KBM-7 (cell line): ENCODE measurements around the gene KCNJ14.

Experiments
- DNase-seq: peaks from one replicate; pipeline ENCODE4 v3.0.0-alpha.2; 2015
- in situ Hi-C: fragments of 300-500 bp; cut with MboI; formaldehyde crosslinking; loops from 2 replicates; pipeline ENCODE4 v1.14.3; 2020; ENCODE audit warnings: low sequenced_read_pairs, low pct_unique_long_range_greater_than_20kb, mixed read lengths

KCNJ14 gene

GRCh38 chr19:48466561-48467325 lies 11.4 kb downstream of the KCNJ14 start:
- DNase-seq: no peak
- in situ Hi-C loops: no loop called here

DNA sequence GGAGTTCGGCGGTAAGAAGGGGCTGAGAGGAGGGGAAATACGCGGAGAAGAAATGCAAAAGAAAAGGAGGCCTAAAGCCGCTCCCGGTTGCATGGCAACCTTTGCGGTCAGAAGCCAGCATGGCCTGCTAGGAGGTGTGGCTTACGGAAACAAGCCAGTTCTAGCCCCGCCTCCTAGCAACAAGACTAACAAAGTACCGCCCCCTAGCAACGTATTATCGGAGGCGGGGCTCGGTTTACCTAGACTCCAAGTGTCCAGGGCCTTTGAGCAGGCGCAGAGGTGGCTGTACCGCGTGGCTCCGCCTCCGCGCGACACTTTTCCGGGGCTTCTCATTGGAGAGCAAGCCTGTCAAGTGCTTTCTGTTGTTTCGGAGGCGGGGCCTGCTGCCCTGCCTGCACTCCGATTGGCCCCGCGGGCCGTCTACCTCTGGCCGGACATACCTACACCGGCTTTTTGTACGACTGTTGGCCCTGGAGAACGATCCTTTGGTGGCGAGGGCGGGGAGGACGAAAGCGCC lies 13.5 kb downstream of the KCNJ14 start:
- peak; percentile 100 for DNase-seq
- in situ Hi-C loops: no loop called here

DNA sequence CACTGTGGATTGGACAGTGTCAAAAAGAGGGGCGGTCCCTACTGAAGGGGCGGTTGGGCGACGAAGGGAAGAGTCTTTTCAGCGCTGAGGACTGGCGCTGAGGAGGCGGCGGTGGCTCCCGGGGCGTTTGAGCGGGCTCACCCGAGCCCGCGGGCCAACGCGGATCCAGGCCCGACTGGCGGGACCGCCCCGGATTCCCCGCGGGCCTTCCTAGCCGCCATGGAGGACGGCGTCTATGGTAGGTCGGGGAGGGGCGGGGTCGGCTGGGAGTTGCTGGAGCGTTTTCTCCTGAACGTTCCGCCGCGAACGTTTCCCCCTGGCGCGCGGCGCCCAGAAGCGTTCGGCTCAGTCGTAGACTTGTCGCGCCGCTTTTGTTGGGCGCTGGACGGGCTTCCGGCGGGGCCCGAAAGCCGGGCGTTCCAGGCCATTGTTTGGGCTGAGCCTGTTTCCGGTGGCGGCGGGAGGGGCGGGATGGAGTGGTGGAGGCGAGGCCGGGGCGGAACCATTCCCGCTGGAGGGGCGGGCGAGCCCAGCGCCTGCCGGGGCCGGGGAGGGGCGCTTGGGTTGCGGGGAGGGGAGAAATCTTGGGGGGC lies 14.0 kb downstream of the KCNJ14 start, which contains the start of gene CYTH2:
Gene CYTH2, plus strand, starts transcription at position 81 of the 593 bp plus-strand sequence. Its CDS starts 139 bp downstream, at position 220.
- in situ Hi-C loops: no loop called here
- no peak for DNase-seq

- DNase-seq: no peak
Measured at GRCh38 chr19:48469934-48470680, 14.7 kb downstream of the KCNJ14 start.

GRCh38 chr19:48470856-48471255 lies 15.5 kb downstream of the KCNJ14 start:
- DNase-seq: no peak
- in situ Hi-C loops: no loop called here

More at GRCh38 chr19:48469934-48470680, 14.7 kb downstream of the KCNJ14 start:
- in situ Hi-C loops: no loop called here

- in situ Hi-C loops: no loop called here
- DNase-seq: no peak
Measured at GRCh38 chr19:48471836-48472235, 16.5 kb downstream of the KCNJ14 start.

GRCh38 chr19:48473161-48473966 lies 18.0 kb downstream of the KCNJ14 start:
- in situ Hi-C loops: no loop called here
- DNase-seq: no peak

- no peak for DNase-seq
- in situ Hi-C loops: no loop called here
Measured at GRCh38 chr19:48474084-48474592, 18.8 kb downstream of the KCNJ14 start.

DNA sequence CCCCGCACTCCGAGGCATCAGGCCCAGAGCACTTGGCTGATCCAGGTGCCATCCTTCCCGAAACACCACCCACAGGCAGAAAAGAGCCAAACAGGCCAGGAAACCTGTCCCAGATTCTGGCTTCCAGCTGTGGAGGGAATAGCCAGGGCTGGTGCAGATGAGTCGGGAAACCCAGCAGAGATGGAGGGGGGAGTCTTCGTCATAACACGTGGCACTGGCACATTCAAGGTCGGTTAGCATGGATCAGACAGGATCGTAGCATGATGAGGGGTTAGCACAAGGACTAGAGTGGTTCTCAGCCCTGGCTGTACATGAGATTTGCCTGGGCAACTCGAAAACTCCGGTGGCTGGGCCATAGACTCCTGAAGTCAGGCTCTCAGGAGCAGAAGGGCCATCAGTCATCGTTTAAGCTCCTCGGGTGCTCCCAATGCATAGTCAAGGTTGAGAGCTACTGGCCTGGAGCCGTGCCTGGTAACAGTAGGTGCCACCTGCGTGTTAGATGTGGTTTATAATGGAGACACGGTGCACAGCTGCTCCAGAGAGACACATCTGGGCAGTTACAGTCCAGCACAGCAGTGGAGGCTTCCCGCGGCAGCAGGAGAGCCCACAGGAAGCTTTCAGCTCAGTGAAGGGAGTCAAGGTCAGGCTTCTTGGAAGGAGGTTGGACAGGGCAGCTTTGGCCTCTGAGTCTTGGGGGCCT lies 20.1 kb downstream of the KCNJ14 start:
- in situ Hi-C loops: no loop called here
- no peak for DNase-seq

DNA sequence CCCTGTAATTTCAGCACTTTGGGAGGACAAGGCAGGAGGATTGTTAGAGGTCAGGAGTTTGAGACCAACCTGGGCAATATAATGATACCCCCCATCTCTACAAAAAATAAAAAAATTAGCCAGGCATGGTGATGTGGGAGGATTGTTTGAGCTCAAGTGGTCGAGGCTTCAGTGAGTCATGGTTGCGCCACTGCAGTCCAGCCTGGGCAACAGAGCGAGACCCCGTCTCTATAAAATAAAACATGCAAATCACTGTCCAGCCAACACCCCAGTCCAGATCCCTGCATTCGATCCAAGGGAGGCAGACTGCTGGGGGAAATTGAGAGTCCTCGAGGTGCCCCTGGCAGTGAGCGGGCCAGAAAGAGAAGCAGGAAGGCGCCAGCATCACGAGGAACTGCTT lies 20.8 kb downstream of the KCNJ14 start:
- no peak for DNase-seq
- in situ Hi-C loops: no loop called here

GRCh38 chr19:48477067-48477685 lies 21.8 kb downstream of the KCNJ14 start:
- DNase-seq: no peak
- in situ Hi-C loops: no loop called here

DNA sequence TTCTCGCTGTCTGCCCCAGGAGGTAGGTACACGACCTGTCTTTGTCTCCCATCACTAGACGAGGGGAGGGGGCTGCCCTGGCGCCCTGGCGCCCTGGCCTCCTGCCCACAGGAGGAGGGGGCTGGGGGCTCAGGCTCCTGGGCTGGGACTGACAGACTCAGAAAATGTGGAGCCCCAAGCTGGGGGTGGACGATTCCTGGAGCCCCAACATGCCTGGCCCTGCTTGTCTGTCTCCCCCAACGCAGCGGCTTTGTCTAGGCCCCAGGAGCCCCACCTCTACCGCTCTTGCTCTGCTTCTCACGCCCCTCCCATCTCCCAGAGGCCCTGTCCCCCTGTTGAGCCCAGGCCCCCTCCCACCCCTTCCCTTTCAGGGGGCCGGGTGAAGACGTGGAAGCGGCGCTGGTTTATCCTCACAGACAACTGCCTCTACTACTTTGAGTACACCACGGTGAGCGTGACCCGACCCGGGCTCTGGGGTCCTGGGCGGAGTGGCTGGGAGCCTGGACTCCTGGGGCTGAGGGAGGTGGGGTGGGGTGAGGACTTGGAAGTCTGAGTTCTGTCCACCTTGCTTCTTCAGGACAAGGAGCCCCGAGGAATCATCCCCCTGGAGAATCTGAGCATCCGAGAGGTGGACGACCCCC lies 22.4 kb downstream of the KCNJ14 start:
- DNase-seq: no peak

DNA sequence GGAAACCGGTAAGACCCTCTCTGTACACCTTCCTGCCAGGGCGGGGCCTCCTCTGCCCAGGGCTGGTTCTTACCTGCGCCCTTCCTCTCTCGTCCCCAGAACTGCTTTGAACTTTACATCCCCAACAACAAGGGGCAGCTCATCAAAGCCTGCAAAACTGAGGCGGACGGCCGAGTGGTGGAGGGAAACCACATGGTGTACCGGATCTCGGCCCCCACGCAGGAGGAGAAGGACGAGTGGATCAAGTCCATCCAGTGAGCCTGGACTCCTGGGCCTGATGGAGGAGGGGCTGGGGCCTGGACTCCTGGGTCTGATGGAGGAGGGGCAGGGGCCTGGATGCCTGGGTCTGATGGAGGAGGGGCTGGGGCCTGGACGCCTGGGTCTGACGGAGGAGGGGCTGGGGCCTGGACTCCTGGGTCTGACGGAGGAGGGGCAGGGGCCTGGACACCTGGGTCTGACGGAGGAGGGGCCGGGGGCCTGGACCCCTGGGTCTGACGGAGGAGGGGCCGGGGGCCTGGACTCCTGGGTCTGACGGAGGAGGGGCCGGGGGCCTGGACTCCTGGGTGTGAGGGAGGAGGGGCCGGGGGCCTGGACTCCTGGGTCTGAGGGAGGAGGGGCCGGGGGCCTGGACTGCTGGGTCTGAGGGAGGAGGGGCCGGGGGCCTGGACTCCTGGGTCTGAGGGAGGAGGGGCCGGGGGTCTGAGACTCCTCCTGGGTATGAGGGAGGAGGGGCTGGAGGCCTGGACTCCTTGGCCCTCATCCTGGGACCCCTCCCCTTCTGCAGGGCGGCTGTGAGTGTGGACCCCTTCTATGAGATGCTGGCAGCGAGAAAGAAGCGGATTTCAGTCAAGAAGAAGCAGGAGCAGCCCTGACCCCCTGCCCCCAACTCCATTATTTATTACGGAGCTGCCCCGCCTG lies 23.2 kb downstream of the KCNJ14 start:
- in situ Hi-C loops: no loop called here
- no peak for DNase-seq

More for the DNA sequence above, 22.4 kb downstream of the KCNJ14 start:
- in situ Hi-C loops: no loop called here

- in situ Hi-C loops: no loop called here
- DNase-seq: no peak
Measured at GRCh38 chr19:48479686-48480085, 24.3 kb downstream of the KCNJ14 start.

- DNase-seq: no peak
Measured at GRCh38 chr19:48480183-48480557, 24.8 kb downstream of the KCNJ14 start.

More at GRCh38 chr19:48480183-48480557, 24.8 kb downstream of the KCNJ14 start:
- in situ Hi-C loops: no loop called here
